ENCODE results near the gene KCNG2. TPM values are rescaled to one million over a fixed set of nuclear protein-coding genes. Genes with fewer than 3 reads are reported as not detected.

The KCNG2 gene
- total RNA-seq, 1 donor from 2014 or later, result 0.52 TPM

GRCh38 chr18:79902640-79903039 is 104.9 kb downstream of the KCNG2 start:
- no peak overlapping the region for H3K27ac ChIP-seq (ENCODE audit: low read depth, low read length)
- H3K9me3 ChIP-seq (ENCODE audit: control insufficient read depth in 3 of 3, low read length in 3 of 3), result peaks cover 0 to 2% (median 0%) of the 10 kb centered on the region in 3 donors
- peaks cover 7 to 14% (median 9%) of the 10 kb centered on the region in 3 donors for H3K36me3 ChIP-seq (ENCODE audit: control insufficient read depth in 3 of 3, insufficient read depth in 3 of 3, low read length in 3 of 3)
- H3K4me3 ChIP-seq (ENCODE audit: low read length in 3 of 3), result no peak overlapping the region
- no peak overlapping the region for H3K9ac ChIP-seq (ENCODE audit: low read depth in 1 of 3, low read length in 3 of 3)
- no peaks in the 10 kb centered on the region for H3K4me1 ChIP-seq (ENCODE audit: control insufficient read depth in 3 of 3, insufficient read depth in 3 of 3, low read length in 3 of 3)
- H3K27me3 ChIP-seq (ENCODE audit: control insufficient read depth in 3 of 3, insufficient read depth in 3 of 3, low read length in 3 of 3), result no peaks in the 10 kb centered on the region

- Histone ChIP-seq H3K4me3 (ENCODE audit: low read length in 3 of 3) (no peak overlapping the region), H3K27ac (ENCODE audit: low read depth, low read length) (no peak overlapping the region), H3K9ac (ENCODE audit: low read depth in 1 of 3, low read length in 3 of 3) (no peak overlapping the region), H3K36me3 (ENCODE audit: control insufficient read depth in 3 of 3, insufficient read depth in 3 of 3, low read length in 3 of 3) (peaks cover 7 to 14% (median 9%) of the 10 kb centered on the region in 3 donors), H3K9me3 (ENCODE audit: control insufficient read depth in 3 of 3, low read length in 3 of 3) (no peaks in the 10 kb centered on the region), H3K4me1 (ENCODE audit: control insufficient read depth in 3 of 3, insufficient read depth in 3 of 3, low read length in 3 of 3) (no peaks in the 10 kb centered on the region), H3K27me3 (ENCODE audit: control insufficient read depth in 3 of 3, insufficient read depth in 3 of 3, low read length in 3 of 3) (no peaks in the 10 kb centered on the region)
Observed at GRCh38 chr18:79903071-79903635, 105.4 kb downstream of the KCNG2 start.

GRCh38 chr18:79903787-79904356 is 106.1 kb downstream of the KCNG2 start:
- Histone ChIP-seq H3K27me3 (ENCODE audit: control insufficient read depth in 3 of 3, insufficient read depth in 3 of 3, low read length in 3 of 3) (no peaks in the 10 kb centered on the region), H3K9ac (ENCODE audit: low read depth in 1 of 3, low read length in 3 of 3) (no peak overlapping the region), H3K36me3 (ENCODE audit: control insufficient read depth in 3 of 3, insufficient read depth in 3 of 3, low read length in 3 of 3) (peaks cover 7 to 14% (median 9%) of the 10 kb centered on the region in 3 donors), H3K4me1 (ENCODE audit: control insufficient read depth in 3 of 3, insufficient read depth in 3 of 3, low read length in 3 of 3) (no peaks in the 10 kb centered on the region), H3K4me3 (ENCODE audit: low read length in 3 of 3) (no peak overlapping the region), H3K27ac (ENCODE audit: low read depth, low read length) (no peak overlapping the region), H3K9me3 (ENCODE audit: control insufficient read depth in 3 of 3, low read length in 3 of 3) (no peaks in the 10 kb centered on the region)

- no peak overlapping the region for H3K9ac ChIP-seq (ENCODE audit: low read depth in 1 of 3, low read length in 3 of 3)
Observed at GRCh38 chr18:79904357-79905147, 106.8 kb downstream of the KCNG2 start.

DNA sequence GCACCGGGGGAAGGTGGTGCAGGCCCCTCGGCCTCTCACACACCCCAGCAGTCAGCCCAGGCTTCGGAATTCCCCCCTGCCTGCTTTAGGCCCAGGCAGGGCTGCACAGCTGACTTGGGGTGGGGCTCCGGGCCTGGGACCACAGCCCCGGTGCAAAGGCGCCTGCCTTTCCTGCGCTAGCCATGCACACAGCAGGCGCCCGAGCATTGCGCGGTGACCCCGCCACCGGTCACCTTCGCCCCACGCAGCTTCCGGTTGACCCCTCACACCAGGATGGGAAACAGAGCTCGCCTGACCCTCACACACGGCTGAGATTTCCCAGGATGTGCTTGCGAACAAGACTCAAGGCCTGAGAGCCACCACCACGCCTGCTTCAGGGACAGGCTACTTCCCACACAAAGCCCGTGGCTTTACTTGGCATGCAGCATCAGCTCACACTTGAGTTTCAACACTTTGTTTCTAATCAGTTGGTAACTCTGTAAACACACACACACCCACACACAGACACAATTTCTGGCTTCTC is 107.7 kb downstream of the KCNG2 start:
- no peaks in the 10 kb centered on the region for H3K27me3 ChIP-seq (ENCODE audit: control insufficient read depth in 3 of 3, insufficient read depth in 3 of 3, low read length in 3 of 3)
- no peaks in the 10 kb centered on the region for H3K9me3 ChIP-seq (ENCODE audit: control insufficient read depth in 3 of 3, low read length in 3 of 3)
- no peak overlapping the region for H3K9ac ChIP-seq (ENCODE audit: low read depth in 1 of 3, low read length in 3 of 3)

More at GRCh38 chr18:79904357-79905147, 106.8 kb downstream of the KCNG2 start:
- H3K4me3 ChIP-seq (ENCODE audit: low read length in 3 of 3), result no peak overlapping the region
- H3K27me3 ChIP-seq (ENCODE audit: control insufficient read depth in 3 of 3, insufficient read depth in 3 of 3, low read length in 3 of 3), result no peaks in the 10 kb centered on the region
- no peaks in the 10 kb centered on the region for H3K4me1 ChIP-seq (ENCODE audit: control insufficient read depth in 3 of 3, insufficient read depth in 3 of 3, low read length in 3 of 3)
- H3K9me3 ChIP-seq (ENCODE audit: control insufficient read depth in 3 of 3, low read length in 3 of 3), result no peaks in the 10 kb centered on the region
- peaks cover 7 to 19% (median 9%) of the 10 kb centered on the region in 3 donors for H3K36me3 ChIP-seq (ENCODE audit: control insufficient read depth in 3 of 3, insufficient read depth in 3 of 3, low read length in 3 of 3)
- no peak overlapping the region for H3K27ac ChIP-seq (ENCODE audit: low read depth, low read length)

GRCh38 chr18:79905993-79906392 is 108.3 kb downstream of the KCNG2 start:
- H3K9me3 ChIP-seq (ENCODE audit: control insufficient read depth in 3 of 3, low read length in 3 of 3), result no peaks in the 10 kb centered on the region
- H3K36me3 ChIP-seq (ENCODE audit: control insufficient read depth in 3 of 3, insufficient read depth in 3 of 3, low read length in 3 of 3), result peaks cover 7 to 19% (median 9%) of the 10 kb centered on the region in 3 donors
- H3K27ac ChIP-seq (ENCODE audit: low read depth, low read length), result no peak overlapping the region
- no peak overlapping the region for H3K4me3 ChIP-seq (ENCODE audit: low read length in 3 of 3)
- peaks cover 0 to 3% (median 3%) of the 10 kb centered on the region in 3 donors for H3K4me1 ChIP-seq (ENCODE audit: control insufficient read depth in 3 of 3, insufficient read depth in 3 of 3, low read length in 3 of 3)
- H3K9ac ChIP-seq (ENCODE audit: low read depth in 1 of 3, low read length in 3 of 3), result no peak overlapping the region
- H3K27me3 ChIP-seq (ENCODE audit: control insufficient read depth in 3 of 3, insufficient read depth in 3 of 3, low read length in 3 of 3), result no peaks in the 10 kb centered on the region

More for the DNA sequence above, 107.7 kb downstream of the KCNG2 start:
- H3K27ac ChIP-seq (ENCODE audit: low read depth, low read length), result no peak overlapping the region
- peaks cover 7 to 19% (median 9%) of the 10 kb centered on the region in 3 donors for H3K36me3 ChIP-seq (ENCODE audit: control insufficient read depth in 3 of 3, insufficient read depth in 3 of 3, low read length in 3 of 3)
- H3K4me3 ChIP-seq (ENCODE audit: low read length in 3 of 3), result no peak overlapping the region
- H3K4me1 ChIP-seq (ENCODE audit: control insufficient read depth in 3 of 3, insufficient read depth in 3 of 3, low read length in 3 of 3), result no peaks in the 10 kb centered on the region

GRCh38 chr18:79906706-79907105 is 109.0 kb downstream of the KCNG2 start:
- Histone ChIP-seq H3K9me3 (ENCODE audit: control insufficient read depth in 3 of 3, low read length in 3 of 3) (no peaks in the 10 kb centered on the region), H3K27ac (ENCODE audit: low read depth, low read length) (no peak overlapping the region), H3K27me3 (ENCODE audit: control insufficient read depth in 3 of 3, insufficient read depth in 3 of 3, low read length in 3 of 3) (no peaks in the 10 kb centered on the region), H3K4me3 (ENCODE audit: low read length in 3 of 3) (no peak overlapping the region), H3K36me3 (ENCODE audit: control insufficient read depth in 3 of 3, insufficient read depth in 3 of 3, low read length in 3 of 3) (peaks cover 7 to 19% (median 9%) of the 10 kb centered on the region in 3 donors), H3K9ac (ENCODE audit: low read depth in 1 of 3, low read length in 3 of 3) (no peak overlapping the region), H3K4me1 (ENCODE audit: control insufficient read depth in 3 of 3, insufficient read depth in 3 of 3, low read length in 3 of 3) (peaks cover 0 to 10% (median 3%) of the 10 kb centered on the region in 3 donors)

DNA sequence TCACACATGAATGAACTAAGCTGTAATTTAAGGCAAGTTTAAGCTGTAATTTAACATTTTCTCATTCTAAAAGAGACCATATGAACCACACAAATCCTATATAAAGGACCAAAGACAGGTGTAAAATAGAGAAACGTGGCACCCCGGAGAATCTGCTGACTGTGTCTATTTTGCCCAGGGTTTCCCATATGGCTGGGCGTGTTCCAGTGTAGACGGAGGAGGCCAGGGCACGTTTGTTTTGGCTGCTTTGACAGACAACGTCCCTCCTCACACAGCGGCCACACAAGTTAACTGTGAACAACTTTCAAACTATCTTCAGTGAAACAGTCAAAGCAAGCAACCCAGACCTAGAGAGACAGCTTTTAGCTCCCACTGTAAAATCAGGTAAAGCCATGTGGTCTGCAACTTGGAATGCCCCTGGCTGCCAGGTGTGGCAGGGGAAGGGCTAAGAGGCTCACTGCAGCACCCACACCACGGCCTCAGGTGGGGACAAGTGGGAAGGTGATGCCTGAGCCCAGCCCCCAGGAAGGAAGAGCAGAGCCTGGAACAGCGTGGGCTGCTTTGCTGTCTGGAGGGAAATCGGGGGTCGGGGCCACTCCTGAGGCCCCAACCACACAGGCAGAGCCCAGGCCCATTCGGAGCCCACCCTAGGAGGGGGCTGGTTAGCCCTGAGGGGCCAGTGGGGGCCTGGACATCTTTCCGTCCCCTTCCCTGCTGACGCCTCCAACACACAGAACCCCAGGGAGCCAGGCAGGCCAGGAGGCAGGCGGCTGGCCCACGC is 113.0 kb downstream of the KCNG2 start:
- H3K9ac ChIP-seq (ENCODE audit: low read depth in 1 of 3, low read length in 3 of 3), result peak overlapping the region in 1 of 3 donors; percentile 77
- H3K4me3 ChIP-seq (ENCODE audit: low read length in 3 of 3), result no peak overlapping the region
- peaks cover 7 to 24% (median 8%) of the 10 kb centered on the region in 3 donors for H3K4me1 ChIP-seq (ENCODE audit: control insufficient read depth in 3 of 3, insufficient read depth in 3 of 3, low read length in 3 of 3)
- no peak overlapping the region for H3K27ac ChIP-seq (ENCODE audit: low read depth, low read length)
- H3K9me3 ChIP-seq (ENCODE audit: control insufficient read depth in 3 of 3, low read length in 3 of 3), result no peaks in the 10 kb centered on the region
- peaks cover 4 to 12% (median 9%) of the 10 kb centered on the region in 3 donors for H3K36me3 ChIP-seq (ENCODE audit: control insufficient read depth in 3 of 3, insufficient read depth in 3 of 3, low read length in 3 of 3)
- no peaks in the 10 kb centered on the region for H3K27me3 ChIP-seq (ENCODE audit: control insufficient read depth in 3 of 3, insufficient read depth in 3 of 3, low read length in 3 of 3)

Data from skeletal muscle tissue (tissue), 4 donors.